Measurements from ENCODE around the gene R3HDM2.

DNA sequence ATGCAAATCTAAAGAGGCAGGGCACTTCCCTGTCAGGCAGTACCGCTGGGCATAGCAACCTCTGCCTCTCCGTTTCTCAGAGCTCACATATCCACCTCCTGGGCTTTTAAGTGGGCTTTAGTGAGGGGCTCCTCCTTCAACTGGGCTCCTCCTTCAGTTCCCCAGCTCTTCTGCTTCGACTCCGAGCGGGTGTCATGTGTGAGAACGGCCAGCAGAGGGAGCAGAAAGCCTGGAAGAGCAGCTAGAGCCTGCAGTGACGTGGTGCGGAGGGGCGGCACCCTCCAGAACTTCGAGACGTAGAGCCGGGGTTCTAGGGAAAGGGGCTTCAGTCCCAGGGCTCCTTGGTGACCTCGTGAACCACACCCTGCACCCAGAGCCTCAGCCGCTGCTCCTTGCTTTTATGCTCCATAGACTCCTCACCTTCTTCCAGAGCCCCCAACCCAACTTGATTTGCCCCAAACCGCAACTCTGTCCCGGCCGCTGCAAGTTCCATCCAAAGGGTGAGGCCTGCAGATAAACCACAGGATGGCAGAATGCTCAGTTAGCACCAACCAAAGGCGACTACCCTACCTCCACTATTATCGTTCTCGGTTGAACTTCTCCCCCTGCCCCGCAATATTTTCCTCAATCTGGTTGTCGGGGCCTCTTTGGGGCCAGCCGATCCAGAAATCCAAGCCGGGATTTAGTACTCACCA, 28.4 kb upstream of the R3HDM2 start:
- no peak for TF ChIP-seq YY1 (IDR thresholded peaks at IDR 0.05; ENCODE audit: insufficient read depth, insufficient read length)
- TF ChIP-seq ZNF274 (IDR thresholded peaks at IDR 0.05; ENCODE audit: low read depth, low read length) = no peak
- TF ChIP-seq SUZ12 (IDR thresholded peaks at IDR 0.05; ENCODE audit: extremely low read depth, insufficient read depth, insufficient read length) = no peak
